Panc1 (cell line): ENCODE measurements around the gene TRIM25. TPM values are rescaled to one million over a fixed set of nuclear protein-coding genes. Genes with fewer than 3 reads are reported as not detected.

Source experiments
- ATAC-seq: fragments of 200-7000 bp; cut with Tn5 transposase; 2 replicates; pipeline ENCODE4 v1.9.1; 2020; ENCODE audit warnings: mild to moderate bottlenecking, moderate library complexity
- BruUV-seq: library from RNA; stranded (reverse); fragments of 400-500 nt; replicated peaks from 2 replicates; lab custom pipeline; 2021; lab: Mats Ljungman, UMichigan
- CTCF ChIA-PET: fragments of 300-600 bp; sonication (Branson Sonifier 250); formaldehyde crosslinking; loops from one replicate; lab custom pipeline; 2022; ENCODE audit warnings: antibody characterized with exemption; lab: Charles Lee
- POLR2A ChIA-PET: fragments of 300-600 bp; sonication (Branson Sonifier 250); formaldehyde crosslinking; loops from one replicate; lab custom pipeline; 2022; ENCODE audit warnings: antibody characterized with exemption; lab: Charles Lee
- DNase-seq: peaks from one replicate; pipeline ENCODE4 v3.0.0-alpha.2; 2010; ENCODE audit warnings: low read depth, low spot score
- H3K27ac ChIP-seq: 2 replicates; pipeline ENCODE4 v1.5.1; 2011; ENCODE audit warnings: mild to moderate bottlenecking, low read length, inconsistent platforms
- H3K27me3 ChIP-seq: fragments of 200-500 bp; sonication (Bioruptor generic); 2 replicates; pipeline ENCODE4 v1.6.0; 2014; ENCODE audit warnings: low read length, inconsistent platforms; ENCODE audit not compliant: control insufficient read depth, insufficient read depth
- H3K36me3 ChIP-seq: fragments of 200-500 bp; sonication (Bioruptor generic); 2 replicates; pipeline ENCODE4 v1.5.1; 2014; ENCODE audit warnings: inconsistent platforms, mild to moderate bottlenecking, low read length, moderate library complexity; ENCODE audit not compliant: control insufficient read depth, insufficient read depth
- H3K4me1 ChIP-seq: 2 replicates; pipeline ENCODE4 v1.5.1; 2011; ENCODE audit warnings: inconsistent platforms, mild to moderate bottlenecking, low read length, moderate library complexity; ENCODE audit not compliant: control insufficient read depth, insufficient read depth
- H3K4me3 ChIP-seq, 2 experiments: 2 replicates each; pipeline ENCODE4 v1.5.1; 2011 to 2012; ENCODE audit warnings: low read depth in 2 of 2, low read length in 2 of 2, mild to moderate bottlenecking in 2 of 2, inconsistent platforms in 1 of 2, moderate library complexity in 1 of 2
- H3K9me3 ChIP-seq: fragments of 200-500 bp; sonication (Bioruptor generic); 2 replicates; pipeline ENCODE4 v1.5.1; 2014; ENCODE audit warnings: low read depth, mild to moderate bottlenecking, inconsistent platforms, low read length, moderate library complexity; ENCODE audit not compliant: control insufficient read depth, insufficient read depth
- CTCF ChIP-seq: fragments of 450-650 bp; IDR thresholded peaks from 2 replicates; pipeline ENCODE4 v1.5.1; 2017; ENCODE audit warnings: mild to moderate bottlenecking
- POLR2AphosphoS5 ChIP-seq: IDR thresholded peaks from 2 replicates; pipeline ENCODE4 v1.6.1; 2012; ENCODE audit warnings: mild to moderate bottlenecking, low read depth, low read length, moderate library complexity
- REST ChIP-seq, 2 experiments: IDR thresholded peaks; 2 replicates each; pipeline ENCODE4 v1.6.1; 2011 to 2012; ENCODE audit warnings: low read depth in 2 of 2, control low read depth in 1 of 2, low read length in 1 of 2, mild to moderate bottlenecking in 1 of 2, moderate library complexity in 1 of 2; ENCODE audit not compliant: insufficient read depth in 1 of 2
- SIN3A ChIP-seq: IDR thresholded peaks from 2 replicates; pipeline ENCODE4 v1.6.1; 2012; ENCODE audit warnings: low read depth, mild to moderate bottlenecking, low read length, moderate library complexity, borderline replicate concordance; ENCODE audit not compliant: insufficient read depth
- TCF7L2 ChIP-seq: IDR thresholded peaks from 2 replicates; pipeline ENCODE4 v1.6.1; 2011; ENCODE audit warnings: mild to moderate bottlenecking, low read depth, low read length, inconsistent platforms
- in situ Hi-C: cut with HindIII; loops from 2 replicates; pipeline ENCODE4 v1.10.0; 2016; ENCODE audit warnings: low sequenced_read_pairs, low pct_unique_long_range_greater_than_20kb
- intact Hi-C: fragments of 100-400 bp; cut with micrococcal nuclease; formaldehyde crosslinking; loops from one replicate; pipeline ENCODE4 v1.10.0; 2022; ENCODE audit not compliant: unreplicated experiment
- total RNA-seq: library from RNA; stranded (reverse); gene quantifications from one replicate; pipeline ENCODE4 v1.2.1, GENCODE V29; 2021; ENCODE audit not compliant: unreplicated experiment

The TRIM25 gene
- total RNA-seq, 1 experiment from 2014 or later: 73.2 TPM

- CTCF ChIA-PET: no interaction called here
Observed at GRCh38 chr17:56868716-56869115, 45.1 kb downstream of the TRIM25 start.

GRCh38 chr17:56867948-56868376, 45.9 kb downstream of the TRIM25 start:
- no peak for ATAC-seq
- TF ChIP-seq TCF7L2 (no peak), SIN3A (no peak), POLR2AphosphoS5 (no peak), REST (IDR thresholded peaks at IDR 0.05; ENCODE audit: insufficient read depth in 1 of 2, low read depth in 2 of 2, low read length in 1 of 2) (no peak), CTCF (no peak)
- Histone ChIP-seq H3K27ac (no peak overlapping the region), H3K4me1 (no peaks in the 10 kb centered on the region), H3K36me3 (peaks cover 15% of the 10 kb centered on the region; the same call in 1 of the 2 replicates), H3K4me3 (no peak overlapping the region), H3K27me3 (no peaks in the 10 kb centered on the region), H3K9me3 (no peaks in the 10 kb centered on the region)
- POLR2A ChIA-PET: interaction anchor here (0.6 kb wide), 2 partner anchors 27 to 30 kb away, joined by 6 to 7 read pairs; no protein-coding TSS in a partner anchor
- intact Hi-C loops: no loop called here
- BruUV-seq: no TSS peak
- in situ Hi-C loops: no loop called here
- CTCF ChIA-PET: no interaction called here
- DNase-seq: no peak

More at GRCh38 chr17:56868716-56869115, 45.1 kb downstream of the TRIM25 start:
- no TSS peak for BruUV-seq
- Histone ChIP-seq H3K9me3 (no peaks in the 10 kb centered on the region), H3K27ac (no peak overlapping the region), H3K36me3 (peaks cover 12% of the 10 kb centered on the region; the same call in 1 of the 2 replicates), H3K4me1 (no peaks in the 10 kb centered on the region), H3K4me3 (no peak overlapping the region), H3K27me3 (no peaks in the 10 kb centered on the region)
- intact Hi-C loops (no loop called here), in situ Hi-C loops (no loop called here)
- no peak for ATAC-seq
- TF ChIP-seq CTCF (no peak), SIN3A (no peak), REST (IDR thresholded peaks at IDR 0.05; ENCODE audit: insufficient read depth in 1 of 2, low read depth in 2 of 2, low read length in 1 of 2) (no peak), TCF7L2 (no peak)
- POLR2A ChIA-PET: no interaction called here
- DNase-seq: no peak
